HG03565 (cell line): Measurements from ENCODE around the gene ZNF469.

Experiments used
- ATAC-seq: cut with Tn5 transposase; IDR thresholded peaks from one replicate; pipeline ENCODE4 v1.9.1; 2021; ENCODE audit warnings: mild to moderate bottlenecking, moderate library complexity; ENCODE audit not compliant: unreplicated experiment

The ZNF469 gene

DNA sequence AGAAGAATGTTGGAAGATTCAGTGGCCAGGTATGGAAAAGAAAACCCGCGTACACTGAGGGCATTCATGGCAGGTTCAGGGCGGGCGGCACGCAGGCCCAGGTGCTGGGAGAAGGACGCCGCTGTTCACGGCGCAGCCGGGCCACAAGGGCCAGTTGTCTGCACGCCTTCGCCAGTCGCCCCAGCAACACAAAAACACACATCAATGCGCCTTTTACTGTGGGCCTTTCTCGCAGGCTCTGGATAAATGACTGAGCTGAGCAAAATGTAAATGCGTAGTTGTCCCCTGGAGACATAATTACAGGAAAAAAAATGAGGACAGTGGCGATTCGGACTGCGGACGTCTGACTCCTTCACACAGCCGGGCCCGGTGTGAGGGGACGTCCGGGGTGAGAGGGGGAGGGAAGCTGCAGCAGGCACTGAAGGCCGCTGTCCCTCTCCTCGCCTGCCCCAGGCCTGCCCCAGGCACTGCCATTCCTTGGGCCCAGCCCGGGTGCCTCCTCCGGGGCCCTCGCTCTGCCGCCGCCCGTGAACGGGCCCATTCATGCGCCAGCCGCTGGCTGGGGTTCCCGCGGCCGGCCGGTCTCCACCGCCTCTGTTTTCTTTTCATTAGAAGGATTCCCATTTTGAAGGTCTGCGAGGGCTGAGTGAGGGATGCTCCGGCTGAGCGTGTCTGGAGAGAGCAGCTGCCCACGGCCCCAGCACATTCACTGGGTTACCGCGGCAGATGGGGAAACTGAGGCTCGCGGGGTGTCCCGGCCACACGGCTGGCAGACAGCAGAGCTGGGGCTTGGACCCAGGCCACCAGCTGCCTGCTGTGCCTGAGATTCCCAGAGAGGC, 6.5 kb upstream of the ZNF469 start:
- ATAC-seq, result no peak

DNA sequence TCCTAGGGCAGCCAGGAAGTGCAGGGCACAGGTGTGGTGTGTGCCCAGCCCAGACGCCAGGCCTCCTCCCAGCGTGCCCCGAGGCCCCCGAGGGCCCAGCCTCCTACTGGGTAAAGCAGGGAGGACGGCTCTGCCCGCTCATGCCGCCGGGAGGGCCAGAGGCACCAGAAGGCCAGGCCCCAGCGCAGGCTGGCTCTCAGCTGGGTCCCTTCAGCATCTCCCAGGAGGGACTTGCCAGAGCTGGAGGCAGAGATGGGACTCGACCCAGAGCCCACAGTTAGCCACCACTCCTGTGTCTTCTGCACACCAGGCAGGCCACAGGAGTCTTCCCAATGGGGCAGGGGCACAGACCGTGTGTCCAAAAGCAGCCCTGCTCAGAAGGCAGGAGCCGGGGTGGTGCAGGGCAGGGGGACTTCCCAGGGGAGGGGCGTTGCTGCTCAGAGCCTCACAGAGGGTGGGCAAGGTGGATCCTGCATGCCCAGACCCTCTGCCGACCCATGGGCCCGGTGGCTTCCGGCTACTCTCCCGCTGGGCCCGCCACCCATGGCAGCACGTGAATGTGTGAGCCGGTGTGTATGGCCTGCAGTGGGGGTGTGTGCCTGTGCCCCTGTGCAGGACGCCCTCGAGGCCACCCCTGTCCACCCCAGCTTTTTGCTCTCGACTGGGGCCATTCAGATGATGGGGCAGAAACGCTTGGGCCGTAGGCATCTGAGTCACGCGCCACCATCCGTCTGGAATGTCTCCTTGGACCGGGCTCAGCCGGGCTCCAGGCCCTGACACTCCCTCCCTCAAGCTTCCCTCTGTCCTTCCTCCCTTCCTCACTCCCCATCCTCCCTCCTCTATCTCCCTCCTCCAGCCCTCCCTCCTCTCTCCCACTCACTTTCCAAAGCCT, 5.7 kb upstream of the ZNF469 start:
- no peak for ATAC-seq

- no peak for ATAC-seq
These were observed 4.8 kb upstream of the ZNF469 start for GRCh38 chr16:88377961-88378360.

DNA sequence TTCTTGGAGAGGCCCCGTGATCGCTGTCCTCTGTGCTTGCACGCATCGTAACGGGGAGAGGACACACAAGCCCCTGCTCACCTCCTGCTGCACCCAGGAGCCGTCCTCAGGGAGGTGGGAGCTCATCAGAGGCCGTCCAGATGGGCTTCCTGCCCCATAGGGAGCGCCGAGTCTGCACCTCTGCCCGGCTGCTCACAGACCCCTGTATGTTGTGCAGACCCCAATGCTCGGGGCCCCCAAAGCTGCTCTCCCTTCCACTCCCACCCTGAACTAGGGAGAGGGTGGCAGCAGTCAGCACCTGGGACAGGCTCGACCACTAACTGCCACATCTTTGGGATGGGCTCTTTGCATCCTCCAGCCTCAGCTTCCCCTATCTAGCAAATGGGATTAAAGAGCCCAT, 4.4 kb upstream of the ZNF469 start:
- no peak for ATAC-seq

DNA sequence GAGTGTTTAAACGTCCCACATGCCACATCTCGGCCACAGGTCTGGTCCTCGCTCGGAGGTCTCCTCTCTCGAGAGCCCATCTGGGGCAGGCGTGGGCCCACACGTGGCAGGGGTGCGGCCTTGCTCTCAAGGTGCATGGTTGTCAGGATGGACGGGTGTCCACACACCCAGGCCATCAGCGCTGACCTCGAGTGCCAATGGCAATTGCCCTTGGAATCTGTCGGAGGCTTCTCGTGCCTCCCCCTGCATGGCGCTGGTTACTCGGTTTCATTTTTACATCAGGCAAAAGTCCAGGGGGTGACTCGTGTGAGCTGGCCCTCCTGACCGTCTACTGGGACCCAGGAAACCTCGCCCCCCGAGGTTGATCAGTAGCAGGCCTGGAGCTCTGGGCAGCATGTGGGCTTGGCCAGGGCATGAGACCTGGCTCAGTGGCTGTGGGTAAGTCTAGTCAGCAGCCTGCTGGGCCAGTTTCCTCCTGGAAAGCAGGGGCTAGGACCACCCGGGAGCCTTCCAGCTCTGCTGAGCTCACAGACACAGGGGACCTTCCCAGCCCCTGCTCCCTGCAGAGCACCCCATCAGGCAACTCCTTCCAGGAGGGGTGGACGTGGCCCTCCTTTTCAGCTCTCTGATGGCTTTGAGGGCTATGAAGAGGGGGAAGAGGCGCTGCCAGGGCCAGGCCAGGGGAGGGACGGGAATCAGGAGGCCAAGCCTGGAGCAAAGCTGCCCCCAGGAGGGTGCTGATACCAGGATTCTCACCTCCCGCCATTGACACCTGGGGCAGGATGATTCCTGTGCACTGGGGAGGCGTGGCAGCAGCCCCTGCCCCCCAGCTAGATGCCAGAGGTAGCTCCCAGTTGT, 3.7 kb upstream of the ZNF469 start:
- no peak for ATAC-seq

DNA sequence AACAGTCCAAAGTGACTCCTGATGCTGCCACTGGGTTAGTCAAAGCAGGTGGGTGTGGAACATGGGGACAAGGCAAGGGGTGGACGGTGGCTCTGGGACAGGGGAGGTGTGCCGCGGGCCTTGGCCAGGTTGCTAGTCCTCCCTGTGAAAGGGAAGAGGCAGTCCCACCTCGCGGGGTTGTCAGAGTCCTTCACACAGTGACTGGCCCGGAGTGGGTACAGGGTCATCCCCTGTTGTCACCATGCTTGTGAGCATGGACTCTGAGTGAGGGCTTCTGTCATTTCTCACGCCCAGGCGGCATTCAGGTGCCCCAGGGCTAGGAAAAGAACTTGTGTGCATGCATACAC, 3.1 kb upstream of the ZNF469 start:
- no peak for ATAC-seq

- ATAC-seq, result no peak
These were observed 2.7 kb upstream of the ZNF469 start for GRCh38 chr16:88380099-88380498.

- no peak for ATAC-seq
These were observed 2.1 kb upstream of the ZNF469 start for GRCh38 chr16:88380619-88381018.

DNA sequence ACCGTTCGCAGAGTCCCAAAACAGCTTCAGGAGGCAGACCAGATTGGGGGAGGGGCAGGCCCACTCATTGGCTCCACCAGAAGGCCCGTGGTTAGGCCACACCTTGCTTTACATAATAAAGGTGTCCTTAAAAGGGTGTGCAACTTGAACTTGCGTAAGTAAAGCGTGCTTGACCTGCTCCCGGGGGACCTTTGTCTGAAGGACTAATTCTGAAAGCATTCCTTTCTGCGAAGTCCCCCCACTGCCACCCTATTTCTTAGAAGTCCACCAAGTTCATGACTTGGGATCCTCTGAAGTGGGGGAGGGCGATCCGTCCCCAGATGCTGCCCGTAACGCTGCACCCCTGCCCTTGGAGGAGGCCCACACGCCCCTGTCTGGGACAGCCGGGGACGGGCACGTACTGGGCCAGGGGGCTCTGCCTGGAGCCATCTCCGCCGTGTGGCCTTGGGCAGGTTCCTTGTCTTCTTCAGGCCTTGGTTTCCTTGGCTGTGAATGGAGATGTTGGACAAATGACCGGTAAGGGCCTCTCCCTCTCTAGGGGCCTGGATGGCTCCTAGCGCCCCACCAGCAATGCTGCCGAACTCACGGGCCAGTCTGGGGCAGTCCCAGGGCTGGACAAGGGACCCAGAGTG, 823 bp upstream of the ZNF469 start:
- no peak for ATAC-seq

DNA sequence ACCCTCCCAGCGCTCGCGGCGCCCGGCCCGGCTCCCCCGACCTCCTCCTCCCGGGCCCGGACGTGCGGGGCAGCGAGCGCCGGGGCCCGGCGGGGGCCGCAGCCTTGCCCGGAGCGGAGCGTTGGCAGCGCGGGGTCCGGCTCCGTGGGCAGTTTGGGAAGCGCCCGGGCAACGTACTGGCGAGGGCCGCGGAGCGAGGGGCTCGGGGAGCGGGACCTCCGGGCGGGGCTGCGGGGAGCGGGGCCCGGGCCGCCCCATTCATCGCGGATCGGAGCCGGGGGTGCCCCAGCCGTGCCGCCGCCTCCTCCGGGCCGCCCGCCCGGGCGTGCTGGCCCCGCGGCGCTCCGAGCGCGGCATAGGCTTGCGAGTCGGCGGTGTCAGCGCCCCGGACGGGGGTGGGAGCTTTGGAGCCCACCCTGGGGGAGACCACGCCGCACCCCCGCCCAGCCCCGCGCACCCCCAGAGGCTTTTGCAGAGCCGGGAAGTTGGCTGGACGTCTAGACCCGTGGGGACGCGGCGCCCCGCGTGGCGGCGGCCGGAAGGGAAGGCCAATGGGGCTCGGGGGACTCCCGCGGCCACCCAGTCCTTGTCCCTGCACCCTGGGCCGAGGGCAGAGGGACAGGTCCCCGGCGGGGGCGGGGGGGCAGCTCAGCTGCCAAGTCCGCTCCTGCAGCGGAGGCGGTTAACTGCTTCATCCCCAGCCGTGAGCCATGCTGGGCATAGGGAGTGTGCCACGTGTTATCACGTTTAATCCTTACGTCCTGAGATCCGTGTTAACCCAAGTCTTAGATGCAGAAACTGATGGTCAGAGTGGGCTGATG, 852 bp downstream of the ZNF469 start:
- ATAC-seq, result no peak

- no peak for ATAC-seq
These were observed 1.7 kb downstream of the ZNF469 start for GRCh38 chr16:88384222-88385111.

DNA sequence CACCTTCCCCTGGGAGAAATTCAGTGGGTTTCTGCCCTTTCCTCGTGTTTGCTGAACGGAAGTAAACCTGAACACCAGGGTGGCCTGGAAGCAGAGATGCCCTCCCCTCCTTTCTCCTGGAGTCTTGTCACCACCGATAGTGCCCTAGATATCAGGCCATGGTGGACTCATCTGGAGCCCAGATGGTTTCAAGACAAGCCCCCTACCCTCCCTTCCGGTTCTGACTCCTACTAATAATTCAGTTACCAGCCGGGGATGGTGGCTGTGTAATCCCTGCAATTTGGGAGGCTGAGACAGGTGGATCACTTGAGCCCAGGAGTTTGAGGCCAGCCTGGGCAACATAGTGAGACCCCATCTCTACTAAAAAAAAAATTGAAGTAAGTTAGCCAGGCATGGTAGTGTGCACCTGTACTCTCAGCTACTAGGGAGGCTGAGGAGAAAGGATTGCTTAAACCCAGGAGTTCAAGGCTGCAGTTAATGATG, 2.4 kb downstream of the ZNF469 start:
- ATAC-seq, result no peak

- no peak for ATAC-seq
These were observed 3.4 kb downstream of the ZNF469 start for GRCh38 chr16:88385831-88386815.

DNA sequence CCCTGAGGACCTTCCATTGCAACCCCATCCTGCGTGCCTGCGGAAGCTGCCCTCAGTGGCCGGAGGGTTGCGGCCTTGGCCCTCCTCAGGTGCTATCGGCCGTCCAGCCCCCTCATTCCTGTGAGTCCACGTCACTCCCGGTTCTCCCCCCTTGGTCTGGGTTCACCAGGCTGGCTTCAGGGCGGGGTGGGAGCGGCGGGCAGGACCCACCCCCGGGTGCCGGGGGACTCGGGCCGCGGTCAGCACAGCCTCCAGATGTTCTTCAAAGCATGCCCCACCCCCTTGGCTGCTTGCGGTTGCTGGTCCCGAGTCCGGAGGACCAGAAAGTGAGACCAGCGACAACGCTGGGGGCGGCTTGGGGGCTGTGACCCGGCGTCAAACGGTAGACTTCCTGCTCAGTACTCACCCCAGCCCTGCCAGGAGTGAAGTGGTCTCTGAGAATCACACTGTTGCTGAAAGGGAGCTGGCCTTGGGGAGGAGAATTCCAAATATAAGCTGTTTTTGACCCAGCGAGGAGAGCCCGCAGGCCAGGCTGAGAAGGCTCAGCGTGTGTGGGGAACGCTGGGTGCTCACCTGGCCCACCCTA, 4.5 kb downstream of the ZNF469 start:
- ATAC-seq, result no peak

DNA sequence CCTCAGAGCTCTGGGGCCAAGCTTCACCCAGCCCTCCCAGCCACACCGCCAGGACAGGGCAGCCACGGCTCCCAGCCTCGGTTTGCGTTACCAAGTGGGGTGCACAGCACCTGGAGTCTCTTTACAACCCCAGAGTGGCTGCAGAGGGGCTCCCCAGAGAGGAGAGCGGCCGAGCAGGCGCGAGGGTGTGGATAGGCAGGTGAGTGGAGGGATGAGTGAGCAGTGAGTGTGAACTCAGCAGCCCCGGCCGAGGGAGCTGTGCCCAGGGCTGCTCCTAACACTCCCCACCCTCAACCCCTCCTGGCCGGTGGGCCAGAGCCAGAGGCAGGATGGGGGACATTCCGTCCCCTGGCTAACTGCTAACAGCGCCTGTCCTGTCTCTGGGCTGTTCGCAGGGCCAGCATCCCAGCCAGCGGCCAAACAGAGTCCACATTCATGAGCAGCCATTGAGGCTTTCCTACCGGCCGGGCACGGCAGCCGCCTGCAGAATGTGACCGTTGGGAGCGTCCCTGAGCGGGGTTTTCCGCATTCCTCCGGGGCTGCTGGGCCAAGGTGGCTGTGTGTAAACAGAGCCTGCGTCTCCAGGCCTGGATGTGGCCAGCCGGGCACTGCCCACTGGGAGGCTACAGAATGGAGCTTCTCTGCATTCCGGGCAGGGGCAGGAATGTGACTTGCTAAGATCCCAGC, 5.3 kb downstream of the ZNF469 start:
- no peak for ATAC-seq

GRCh38 chr16:88389191-88389590, 6.4 kb downstream of the ZNF469 start:
- ATAC-seq, result no peak
